Naive thymus-derived CD8-positive, alpha-beta T cell (primary cell): ENCODE measurements around the gene BCOR. TPM values are rescaled to one million over a fixed set of nuclear protein-coding genes. Genes with fewer than 3 reads are reported as not detected.

Experiments
- ATAC-seq, 2 donors: fragments of 150-1000 bp; cut with Tn5 transposase in 1 of 2; sonication (Bioruptor Pico), chemical (Tn5 transposase) in 1 of 2; 1 replicate in 1 of 2; 2 replicates in 1 of 2; pipeline ENCODE4 v1.10.0; 2021; ENCODE audit warnings: mild to moderate bottlenecking in 2 of 2, moderate library complexity in 2 of 2
- POLR2A ChIA-PET: fragments of 350-600 bp; sonication (Branson Sonifier 250); formaldehyde crosslinking; loops from one replicate; lab custom pipeline; 2021; ENCODE audit warnings: antibody characterized with exemption; lab: Charles Lee
- DNase-seq, 10 donors: peaks; one replicate each; pipeline versions ENCODE4 v3.0.0 to v3.0.0-alpha.2; 2020 to 2022
- H3K27ac Mint-ChIP-seq, 10 donors: one replicate each; pipeline ENCODE4 v1.8.0; 2020 to 2022; ENCODE audit warnings: mild to moderate bottlenecking in 10 of 10, mixed read lengths in 10 of 10, moderate library complexity in 4 of 10, inconsistent platforms in 1 of 10
- H3K27me3 Mint-ChIP-seq, 5 donors: one replicate each; pipeline ENCODE4 v1.8.0; 2021 to 2022; ENCODE audit warnings: mixed read lengths in 5 of 5
- H3K36me3 Mint-ChIP-seq, 3 donors: one replicate each; pipeline ENCODE4 v1.8.0; 2020 to 2022; ENCODE audit warnings: mixed read lengths in 3 of 3, mild to moderate bottlenecking in 2 of 3, inconsistent platforms in 1 of 3
- H3K4me1 Mint-ChIP-seq, 4 donors: one replicate each; pipeline ENCODE4 v1.8.0; 2021 to 2022; ENCODE audit warnings: mixed read lengths in 4 of 4
- H3K4me3 Mint-ChIP-seq, 10 donors: one replicate each; pipeline ENCODE4 v1.8.0; 2020 to 2022; ENCODE audit warnings: mild to moderate bottlenecking in 10 of 10, mixed read lengths in 10 of 10, moderate library complexity in 6 of 10, inconsistent platforms in 1 of 10
- H3K9me3 Mint-ChIP-seq, 9 donors: one replicate each; pipeline ENCODE4 v1.8.0; 2020 to 2022; ENCODE audit warnings: mixed read lengths in 9 of 9, mild to moderate bottlenecking in 3 of 9, inconsistent platforms in 1 of 9, moderate library complexity in 1 of 9
- polyA plus RNA-seq, 3 donors: library from polyadenylated mRNA; unstranded; fragments of 300-500 nt; fragmentation: Illumina TruSeq; gene quantifications; one replicate each; pipeline ENCODE4 v1.2.3, GENCODE V29; 2021
- total RNA-seq, 8 experiments: library from RNA in 2 of 8; stranded (reverse) in 2 of 8; gene quantifications; one replicate each; pipeline ENCODE4 v1.2.3 and lab custom pipeline; 2021 to 2026

Gene BCOR
- total and polyA plus RNA-seq, 5 experiments from 2014 or later = 2.5 to 35.9 (median 7.7) TPM

DNA sequence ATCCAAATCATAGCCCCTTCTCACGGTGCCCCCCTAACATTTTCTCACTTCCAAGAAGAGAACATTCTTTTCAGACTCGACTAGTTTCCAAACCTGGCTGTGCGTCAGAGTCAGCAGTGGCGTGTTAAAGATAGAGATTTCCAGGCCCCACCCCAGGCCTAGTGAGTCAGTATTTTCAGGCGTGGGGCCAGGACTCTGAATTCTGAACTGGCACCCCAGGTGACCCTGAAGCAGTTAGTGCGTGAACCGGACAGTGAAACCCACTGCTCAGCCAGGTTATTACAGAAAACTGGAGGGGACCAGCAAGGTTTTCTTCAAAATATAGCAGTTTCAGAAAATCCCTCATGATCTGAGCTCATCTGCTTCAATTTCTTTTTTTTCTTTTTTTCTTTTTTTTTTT, 35.0 kb upstream of the BCOR start:
- no peak overlapping the region for H3K4me3 Mint-ChIP-seq
- H3K4me1 Mint-ChIP-seq = no peaks in the 10 kb centered on the region
- ATAC-seq (no peak), DNase-seq (no peak)
- H3K27ac Mint-ChIP-seq = peak overlapping the region in 1 of 10 donors; percentile 43
- H3K27me3 Mint-ChIP-seq = no peaks in the 10 kb centered on the region
- H3K36me3 Mint-ChIP-seq = no peaks in the 10 kb centered on the region
- POLR2A ChIA-PET = interaction anchor here (0.7 to 1.3 kb wide), 2 partner anchors 20 to 110 kb away, joined by 3 read pairs; no protein-coding TSS in a partner anchor
- H3K9me3 Mint-ChIP-seq = no peaks in the 10 kb centered on the region

DNA sequence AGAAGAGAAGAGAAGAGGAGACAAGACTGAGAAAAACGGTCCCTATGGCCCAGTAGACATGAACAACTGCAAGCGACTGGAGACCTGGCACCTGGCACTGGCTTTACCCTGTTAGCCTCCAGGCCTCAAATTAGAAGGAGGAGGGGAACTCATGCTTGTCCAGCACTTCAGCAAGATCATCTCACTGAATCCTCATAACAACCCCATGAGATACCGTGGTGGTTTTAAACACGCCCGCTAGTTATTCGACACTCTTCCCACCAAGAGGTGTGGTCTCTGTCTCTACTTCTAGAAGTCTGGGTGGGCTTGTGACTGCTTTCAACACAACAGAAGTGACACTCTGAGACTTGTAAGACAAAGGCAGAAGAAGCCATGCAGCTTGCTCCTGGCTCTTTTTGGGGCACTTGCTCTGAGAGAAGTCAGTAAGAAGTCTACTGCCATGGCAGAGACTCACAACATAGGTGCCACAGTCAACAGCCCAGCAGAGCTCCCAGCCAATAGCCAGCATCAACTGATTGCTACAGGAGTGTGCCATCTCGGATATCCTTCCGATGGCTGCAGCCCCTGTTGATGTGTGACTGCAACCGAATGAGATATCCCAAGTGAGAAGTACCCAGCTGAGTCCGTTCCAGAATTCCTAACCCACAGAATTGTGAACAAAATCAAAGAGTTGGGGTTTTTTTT, 34.0 kb upstream of the BCOR start:
- H3K27me3 Mint-ChIP-seq = no peaks in the 10 kb centered on the region
- DNase-seq (no peak), ATAC-seq (no peak)
- no peaks in the 10 kb centered on the region for H3K9me3 Mint-ChIP-seq
- H3K4me1 Mint-ChIP-seq = peaks cover 4 to 7% (median 6%) of the 10 kb centered on the region in 4 donors
- H3K36me3 Mint-ChIP-seq = no peaks in the 10 kb centered on the region
- H3K27ac Mint-ChIP-seq = peak overlapping the region in 1 of 10 donors; percentile 46
- H3K4me3 Mint-ChIP-seq = no peak overlapping the region
- POLR2A ChIA-PET = no interaction called here

DNA sequence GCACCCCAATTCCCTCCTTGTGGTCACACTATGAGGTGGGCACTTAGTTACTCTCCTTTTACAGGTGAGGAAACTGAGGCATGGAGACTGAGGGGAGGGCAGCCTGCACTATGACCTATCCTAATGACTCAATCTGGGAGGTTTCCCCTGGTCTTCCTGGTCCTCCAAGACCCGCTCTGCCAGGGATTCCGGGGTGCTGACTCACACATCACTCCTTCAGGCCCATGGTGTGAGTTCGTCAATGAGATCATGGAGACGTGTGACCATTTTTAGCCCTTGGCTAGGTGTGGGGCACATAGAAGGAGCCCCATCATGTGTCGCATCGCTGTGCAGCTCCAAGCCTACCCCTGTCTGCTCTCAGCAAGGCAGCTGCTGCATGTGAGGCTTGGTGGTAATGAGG, 32.4 kb upstream of the BCOR start:
- Mint-ChIP-seq H3K4me3 (no peak overlapping the region), H3K4me1 (peaks cover 4 to 8% (median 6%) of the 10 kb centered on the region in 4 donors), H3K27ac (peak overlapping the region in 2 of 10 donors; percentile 52 to 56), H3K9me3 (no peaks in the 10 kb centered on the region), H3K36me3 (no peaks in the 10 kb centered on the region), H3K27me3 (no peaks in the 10 kb centered on the region)
- DNase-seq = no peak
- no peak for ATAC-seq
- POLR2A ChIA-PET = interaction anchor here (0.6 kb wide), 1 partner anchor 34 kb away, joined by 3 read pairs; no protein-coding TSS in a partner anchor

DNA sequence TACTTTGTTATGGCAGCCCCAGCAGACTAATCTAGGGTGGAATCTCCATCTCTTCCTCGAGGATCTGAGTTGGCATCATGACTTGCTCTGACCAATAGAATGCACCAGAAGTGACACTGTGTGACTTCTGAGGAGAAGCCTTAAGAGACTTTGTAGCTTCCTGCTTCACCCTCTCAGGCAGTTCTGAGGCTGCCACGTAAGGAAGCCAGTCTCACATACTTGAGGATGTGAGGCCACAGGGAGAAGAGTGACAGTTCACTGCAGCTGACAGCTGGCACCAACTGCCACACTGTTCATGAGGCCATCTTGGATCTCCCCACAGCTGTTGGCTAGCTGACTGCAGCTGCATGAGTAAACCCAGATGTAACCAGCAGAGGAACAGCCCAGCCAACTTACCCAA, 29.3 kb upstream of the BCOR start:
- Mint-ChIP-seq H3K9me3 (peaks cover 0 to 3% (median 0%) of the 10 kb centered on the region in 9 donors), H3K27me3 (no peaks in the 10 kb centered on the region), H3K36me3 (no peaks in the 10 kb centered on the region), H3K4me1 (peaks cover 4 to 8% (median 6%) of the 10 kb centered on the region in 4 donors), H3K27ac (peak overlapping the region in 6 of 10 donors; percentile 21 to 81 (median 60)), H3K4me3 (no peak overlapping the region)
- ATAC-seq (peak; percentile 60 to 82), DNase-seq (no peak)
- POLR2A ChIA-PET = interaction anchor here (0.9 kb wide), 1 partner anchor 28 kb away, joined by 4 read pairs; no protein-coding TSS in a partner anchor

DNA sequence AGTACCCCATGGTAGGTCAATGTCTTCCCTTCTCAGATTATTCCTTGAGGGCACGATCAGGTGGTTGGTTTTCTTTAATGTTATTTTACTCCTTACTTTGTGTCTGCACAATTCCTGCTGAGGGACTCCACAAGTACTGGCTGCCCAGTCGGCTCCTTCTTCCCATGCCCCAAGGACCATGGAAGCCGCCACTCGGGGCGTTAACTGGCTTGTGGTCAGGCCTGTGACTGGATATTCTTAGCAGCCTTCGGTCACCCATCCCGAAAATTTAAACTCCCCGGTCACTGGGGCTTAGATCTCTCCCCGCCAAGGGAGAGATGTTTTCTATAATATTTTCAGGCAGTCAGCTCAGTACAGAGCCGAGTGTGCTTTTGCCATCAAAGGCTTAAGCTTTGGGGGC, 24.7 kb upstream of the BCOR start:
- H3K27me3 Mint-ChIP-seq = no peaks in the 10 kb centered on the region
- POLR2A ChIA-PET = no interaction called here
- ATAC-seq (no peak), DNase-seq (no peak)
- no peak overlapping the region for H3K4me3 Mint-ChIP-seq
- no peak overlapping the region for H3K27ac Mint-ChIP-seq
- no peaks in the 10 kb centered on the region for H3K36me3 Mint-ChIP-seq
- H3K9me3 Mint-ChIP-seq = peaks cover 0 to 3% (median 0%) of the 10 kb centered on the region in 9 donors
- peaks cover 5 to 11% (median 7%) of the 10 kb centered on the region in 4 donors for H3K4me1 Mint-ChIP-seq

DNA sequence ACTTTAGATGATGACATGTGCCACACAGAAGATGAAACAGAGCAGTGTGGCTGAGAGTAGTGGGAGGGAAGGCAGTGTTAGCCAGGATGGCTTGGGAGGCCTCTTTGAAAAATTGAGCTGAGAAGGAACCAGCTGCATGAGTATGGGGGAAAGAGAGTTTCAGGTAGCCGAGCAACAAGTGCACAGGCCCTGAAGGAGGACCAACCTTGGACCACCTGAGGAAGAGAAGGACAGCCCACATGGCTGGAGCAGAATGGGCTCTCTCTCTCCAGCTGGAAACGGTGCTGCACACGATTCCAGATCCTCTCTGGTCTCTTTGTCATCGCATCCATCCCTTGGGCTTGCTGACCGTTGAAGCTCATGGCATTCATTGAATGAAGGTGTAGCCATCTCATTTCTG, 23.9 kb upstream of the BCOR start:
- POLR2A ChIA-PET = no interaction called here
- no peaks in the 10 kb centered on the region for H3K27me3 Mint-ChIP-seq
- no peak for ATAC-seq
- peaks cover 0 to 5% (median 1%) of the 10 kb centered on the region in 4 donors for H3K4me1 Mint-ChIP-seq
- peaks cover 0 to 3% (median 0%) of the 10 kb centered on the region in 9 donors for H3K9me3 Mint-ChIP-seq
- no peak for DNase-seq
- no peaks in the 10 kb centered on the region for H3K36me3 Mint-ChIP-seq
- peak overlapping the region in 3 of 10 donors; percentile 2 to 46 (median 6) for H3K27ac Mint-ChIP-seq
- H3K4me3 Mint-ChIP-seq = no peak overlapping the region

DNA sequence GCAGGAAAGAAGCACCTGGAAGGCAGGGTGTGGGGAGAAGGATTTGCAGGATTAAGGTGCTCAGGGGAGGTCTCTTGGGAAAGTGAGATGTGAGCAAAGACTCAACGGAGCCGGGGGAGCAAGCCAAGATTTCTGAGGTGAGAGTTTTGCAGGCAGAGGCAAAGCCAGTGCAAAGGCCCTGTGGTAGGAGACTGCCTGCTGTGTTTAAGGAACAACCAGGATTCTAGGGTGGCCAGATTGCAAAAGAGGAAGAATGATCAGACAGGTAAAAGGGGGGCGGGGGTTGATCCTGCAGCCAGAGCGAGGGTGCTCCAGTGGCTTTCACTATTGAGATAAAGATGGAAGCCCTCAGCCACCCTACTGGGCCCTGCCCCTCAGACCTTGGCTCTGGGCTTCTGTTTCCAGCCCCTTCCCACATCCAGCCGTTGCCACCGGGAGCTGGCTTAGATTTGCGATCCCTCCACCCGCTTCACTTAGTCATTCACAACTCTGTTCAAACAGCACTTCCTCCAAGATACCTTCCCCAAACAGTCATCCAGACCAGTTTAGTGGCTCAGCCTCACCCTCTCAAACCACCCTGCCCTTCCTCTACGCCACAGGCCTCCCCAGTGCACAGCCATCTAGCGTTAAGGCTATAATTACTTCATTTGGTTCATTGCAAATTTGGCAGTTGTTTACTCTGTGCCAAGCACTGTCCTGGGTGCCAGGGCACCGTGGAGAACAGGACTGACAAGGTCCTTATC, 23.3 kb upstream of the BCOR start:
- POLR2A ChIA-PET = no interaction called here
- Mint-ChIP-seq H3K36me3 (no peaks in the 10 kb centered on the region), H3K4me3 (no peak overlapping the region), H3K9me3 (peaks cover 0 to 3% (median 0%) of the 10 kb centered on the region in 9 donors), H3K27me3 (no peaks in the 10 kb centered on the region), H3K27ac (peak overlapping the region in 4 of 10 donors; percentile 2 to 50 (median 15)), H3K4me1 (peaks cover 0 to 5% (median 1%) of the 10 kb centered on the region in 4 donors)
- no peak for DNase-seq
- ATAC-seq = no peak

DNA sequence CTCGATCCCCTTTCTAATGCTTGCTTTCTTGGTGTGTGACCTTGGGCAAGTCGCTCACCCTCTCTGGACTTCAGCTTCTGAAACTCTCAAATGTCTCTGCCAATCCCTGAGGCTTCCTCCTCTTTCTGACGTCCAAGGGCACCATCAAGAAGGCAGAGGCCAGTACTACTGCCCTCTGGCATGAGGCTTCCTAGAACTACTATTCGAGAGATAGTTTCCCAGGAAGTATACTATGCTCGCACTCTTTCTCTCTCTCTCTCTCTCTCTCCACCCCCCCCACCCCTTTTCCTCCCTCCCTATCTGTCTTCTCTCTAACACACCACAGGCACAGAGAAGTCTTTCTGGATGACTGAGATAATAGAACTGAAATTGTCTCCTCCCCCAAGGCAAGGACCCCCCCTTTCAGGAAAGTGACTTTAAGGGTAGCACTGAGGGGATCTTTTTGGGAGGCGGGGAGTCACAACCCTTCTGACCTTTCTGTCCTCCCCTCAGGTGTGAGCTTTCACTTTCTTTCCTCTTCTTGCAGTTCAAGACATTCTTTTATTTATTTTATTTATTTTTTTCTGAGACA, 20.0 kb upstream of the BCOR start:
- Mint-ChIP-seq H3K9me3 (peaks cover 0 to 2% (median 0%) of the 10 kb centered on the region in 9 donors), H3K27ac (no peak overlapping the region), H3K36me3 (no peaks in the 10 kb centered on the region), H3K27me3 (no peaks in the 10 kb centered on the region), H3K4me3 (no peak overlapping the region), H3K4me1 (peaks cover 0 to 5% (median 1%) of the 10 kb centered on the region in 4 donors)
- POLR2A ChIA-PET = no interaction called here
- DNase-seq (no peak), ATAC-seq (no peak)

DNA sequence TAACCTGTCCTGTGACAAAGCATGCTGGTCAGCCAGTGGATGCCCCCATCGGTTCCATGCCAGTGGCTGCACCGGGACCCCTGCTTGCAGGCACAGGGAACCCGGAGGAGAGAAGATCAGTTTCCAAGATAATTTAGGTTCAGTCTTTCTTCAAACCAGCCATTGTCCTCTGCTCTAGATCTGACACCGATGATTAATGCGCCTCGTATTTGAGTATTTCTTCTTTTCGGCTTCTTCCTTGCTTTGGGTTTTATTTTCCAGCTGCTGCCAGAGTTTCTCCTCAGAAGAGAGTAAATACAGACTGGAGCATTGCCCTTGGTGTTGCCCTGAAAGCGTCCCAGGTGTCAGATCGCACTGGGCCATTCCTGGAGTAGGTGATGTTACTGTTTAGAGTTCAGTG, 19.2 kb upstream of the BCOR start:
- H3K9me3 Mint-ChIP-seq = no peaks in the 10 kb centered on the region
- H3K27ac Mint-ChIP-seq = no peak overlapping the region
- H3K27me3 Mint-ChIP-seq = no peaks in the 10 kb centered on the region
- H3K4me3 Mint-ChIP-seq = no peak overlapping the region
- H3K4me1 Mint-ChIP-seq = peaks cover 0 to 5% (median 2%) of the 10 kb centered on the region in 4 donors
- no peak for DNase-seq
- POLR2A ChIA-PET = no interaction called here
- H3K36me3 Mint-ChIP-seq = no peaks in the 10 kb centered on the region
- no peak for ATAC-seq

DNA sequence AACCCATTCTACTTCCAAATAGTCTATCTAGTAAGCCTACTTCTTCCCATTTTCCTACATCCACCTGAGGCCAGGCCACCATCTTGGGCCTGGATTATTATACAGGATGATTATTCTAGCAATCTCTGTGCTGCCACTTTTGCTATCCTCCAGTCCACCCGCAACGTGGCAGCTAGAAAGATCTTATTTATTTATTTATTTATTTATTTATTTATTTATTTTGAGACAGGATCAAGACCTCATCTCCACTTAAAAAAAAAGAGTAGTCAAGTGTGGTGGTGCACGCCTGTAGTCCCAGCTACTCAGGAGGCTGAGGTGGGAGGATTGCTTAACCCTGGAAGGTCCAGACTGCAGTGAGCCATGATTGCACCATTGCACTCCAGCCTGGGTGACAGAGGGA, 15.2 kb upstream of the BCOR start:
- DNase-seq (no peak), ATAC-seq (no peak)
- POLR2A ChIA-PET = interaction anchor here (0.6 to 1.4 kb wide), 2 partner anchors 13 to 15 kb away, joined by 4 to 7 read pairs; partner anchors contain the start of gene BCOR
- peaks cover 0 to 5% (median 0%) of the 10 kb centered on the region in 9 donors for H3K9me3 Mint-ChIP-seq
- no peaks in the 10 kb centered on the region for H3K27me3 Mint-ChIP-seq
- H3K4me1 Mint-ChIP-seq = peaks cover 2 to 9% (median 7%) of the 10 kb centered on the region in 4 donors
- H3K27ac Mint-ChIP-seq = no peak overlapping the region
- H3K36me3 Mint-ChIP-seq = no peaks in the 10 kb centered on the region
- H3K4me3 Mint-ChIP-seq = peak overlapping the region in 1 of 10 donors; percentile 34

DNA sequence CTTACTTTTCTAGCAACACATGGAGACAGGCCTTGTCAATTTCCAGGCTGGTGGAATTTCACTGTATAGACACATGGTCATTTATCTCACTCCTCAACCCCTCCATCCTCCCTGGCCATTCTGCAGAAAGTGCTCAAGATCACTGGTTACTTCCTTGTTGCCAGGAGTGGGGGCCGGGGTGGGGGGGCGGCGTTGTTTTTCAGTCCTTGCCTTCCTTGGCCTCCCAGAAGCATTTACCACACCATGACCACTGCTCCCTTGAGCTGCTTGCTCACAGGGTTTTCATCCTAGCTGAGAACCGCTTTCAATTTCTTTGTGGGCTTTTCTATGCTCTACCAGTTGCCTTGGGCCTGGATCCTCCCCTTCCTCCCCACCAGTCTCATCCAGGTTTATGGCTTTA, 14.1 kb upstream of the BCOR start:
- Mint-ChIP-seq H3K27ac (peak overlapping the region in 1 of 10 donors; percentile 21), H3K9me3 (peaks cover 0 to 5% (median 0%) of the 10 kb centered on the region in 9 donors), H3K4me3 (no peak overlapping the region), H3K4me1 (peaks cover 3 to 14% (median 11%) of the 10 kb centered on the region in 4 donors), H3K27me3 (no peaks in the 10 kb centered on the region), H3K36me3 (no peaks in the 10 kb centered on the region)
- no peak for DNase-seq
- POLR2A ChIA-PET = no interaction called here
- no peak for ATAC-seq

DNA sequence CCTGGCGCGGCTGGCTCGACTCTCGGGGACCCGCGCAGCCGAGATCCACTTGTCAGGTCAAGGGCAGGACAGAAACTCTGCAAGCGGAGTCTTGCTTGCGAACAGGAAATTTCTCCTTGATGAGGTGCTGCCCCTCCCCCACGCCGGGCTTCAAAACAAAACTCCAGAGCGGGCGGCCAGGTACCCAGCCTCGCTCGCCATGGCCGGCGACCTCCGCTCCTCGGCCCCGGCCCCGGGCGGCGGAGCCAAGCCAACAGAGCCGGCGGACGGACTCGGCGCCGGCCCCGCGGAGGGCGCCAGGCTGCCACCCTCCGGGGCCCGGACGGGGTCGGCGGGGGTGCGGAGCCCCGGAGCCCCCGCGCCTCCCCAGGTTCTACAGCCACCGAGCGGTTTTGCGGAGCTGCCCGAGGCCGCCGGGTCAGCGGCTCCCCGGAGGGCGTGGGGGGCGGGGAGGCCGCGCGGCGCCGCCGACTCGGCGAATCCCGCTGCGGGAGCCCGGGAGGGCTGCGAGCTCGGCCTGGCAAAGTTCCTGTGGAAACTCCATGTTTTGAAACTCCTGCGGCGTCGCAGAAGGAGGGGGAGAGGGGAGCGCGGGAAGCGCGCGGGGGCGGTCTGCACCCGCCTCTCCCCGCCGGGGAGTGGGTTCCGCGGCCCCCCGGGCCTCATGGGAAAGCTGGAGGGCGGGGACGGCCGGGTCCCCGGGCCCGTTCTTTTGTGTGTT, 11.7 kb upstream of the BCOR start:
- no peak for DNase-seq
- ATAC-seq = no peak
- Mint-ChIP-seq H3K27me3 (no peaks in the 10 kb centered on the region), H3K4me1 (peaks cover 4 to 19% (median 13%) of the 10 kb centered on the region in 4 donors), H3K4me3 (peak overlapping the region in 7 of 10 donors; percentile 23 to 66 (median 60)), H3K36me3 (no peaks in the 10 kb centered on the region), H3K9me3 (peaks cover 0 to 5% (median 0%) of the 10 kb centered on the region in 9 donors), H3K27ac (no peak overlapping the region)
- POLR2A ChIA-PET = interaction anchor here (1.1 to 1.7 kb wide), 4 partner anchors 12 to 60 kb away, joined by 4 to 7 read pairs (median 6); partner anchors contain the start of gene BCOR
